GDM1 (cell line): ENCODE measurements around the gene CPTP.

Source experiments
- DNase-seq: peaks from one replicate; lab custom pipeline; 2025; lab: John Stamatoyannopoulos, UW

Gene CPTP

GRCh38 chr1:1324524-1325287 lies at the start of gene CPTP, which contains the start of gene INTS11:
CPTP (plus strand) TSS chr1:1324802; CDS start chr1:1326911, 2,109 bp downstream.
INTS11 (minus strand) TSS chr1:1324660; CDS start chr1:1324608, 52 bp downstream.
- DNase-seq, result peak; percentile 89

- no peak for DNase-seq
Measured at GRCh38 chr1:1274931-1275431, 49.6 kb upstream of the CPTP start.

GRCh38 chr1:1275836-1276235 lies 48.8 kb upstream of the CPTP start:
- DNase-seq, result no peak

- DNase-seq, result no peak
Measured at GRCh38 chr1:1278620-1279019, 46.0 kb upstream of the CPTP start.

- DNase-seq, result no peak
Measured at GRCh38 chr1:1279028-1279427, 45.6 kb upstream of the CPTP start.

GRCh38 chr1:1280782-1281481 lies 43.7 kb upstream of the CPTP start:
- DNase-seq, result no peak

GRCh38 chr1:1281533-1282321 lies 42.9 kb upstream of the CPTP start:
- DNase-seq, result no peak

- DNase-seq, result no peak
Measured at GRCh38 chr1:1282998-1283397, 41.6 kb upstream of the CPTP start.

- no peak for DNase-seq
Measured at GRCh38 chr1:1283821-1284220, 40.8 kb upstream of the CPTP start.

GRCh38 chr1:1284221-1285101 lies 40.1 kb upstream of the CPTP start:
- no peak for DNase-seq

GRCh38 chr1:1285102-1285571 lies 39.5 kb upstream of the CPTP start:
- no peak for DNase-seq

- DNase-seq, result no peak
Measured at GRCh38 chr1:1285611-1286311, 38.8 kb upstream of the CPTP start.

- DNase-seq, result no peak
Measured at GRCh38 chr1:1286313-1287261, 38.0 kb upstream of the CPTP start.

GRCh38 chr1:1287288-1288110 lies 37.1 kb upstream of the CPTP start:
- DNase-seq, result no peak

- DNase-seq, result no peak
Measured at GRCh38 chr1:1290238-1290731, 34.3 kb upstream of the CPTP start.

GRCh38 chr1:1291023-1291528 lies 33.5 kb upstream of the CPTP start:
- DNase-seq, result no peak

GRCh38 chr1:1291548-1292441 lies 32.8 kb upstream of the CPTP start:
- DNase-seq, result no peak
